ENCODE measurements around the gene EEFSEC.

- TF ChIP-seq, protein P1, sequence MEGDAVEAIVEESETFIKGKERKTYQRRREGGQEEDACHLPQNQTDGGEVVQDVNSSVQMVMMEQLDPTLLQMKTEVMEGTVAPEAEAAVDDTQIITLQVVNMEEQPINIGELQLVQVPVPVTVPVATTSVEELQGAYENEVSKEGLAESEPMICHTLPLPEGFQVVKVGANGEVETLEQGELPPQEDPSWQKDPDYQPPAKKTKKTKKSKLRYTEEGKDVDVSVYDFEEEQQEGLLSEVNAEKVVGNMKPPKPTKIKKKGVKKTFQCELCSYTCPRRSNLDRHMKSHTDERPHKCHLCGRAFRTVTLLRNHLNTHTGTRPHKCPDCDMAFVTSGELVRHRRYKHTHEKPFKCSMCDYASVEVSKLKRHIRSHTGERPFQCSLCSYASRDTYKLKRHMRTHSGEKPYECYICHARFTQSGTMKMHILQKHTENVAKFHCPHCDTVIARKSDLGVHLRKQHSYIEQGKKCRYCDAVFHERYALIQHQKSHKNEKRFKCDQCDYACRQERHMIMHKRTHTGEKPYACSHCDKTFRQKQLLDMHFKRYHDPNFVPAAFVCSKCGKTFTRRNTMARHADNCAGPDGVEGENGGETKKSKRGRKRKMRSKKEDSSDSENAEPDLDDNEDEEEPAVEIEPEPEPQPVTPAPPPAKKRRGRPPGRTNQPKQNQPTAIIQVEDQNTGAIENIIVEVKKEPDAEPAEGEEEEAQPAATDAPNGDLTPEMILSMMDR (IDR thresholded peaks at IDR 0.05): no peak
- TF ChIP-seq POLR2A (IDR thresholded peaks at IDR 0.05): no peak
These were observed 277.4 kb downstream of the EEFSEC start for GRCh38 chr3:128430731-128431130.

Measured in adrenal gland (tissue), 5 donors.